Esophagus (tissue), 2 donors: ENCODE measurements around the gene SYT12. TPM values are rescaled to one million over a fixed set of nuclear protein-coding genes. Genes with fewer than 3 reads are reported as not detected.

Experiments
- H3K27ac ChIP-seq, 2 donors: one replicate each; pipeline ENCODE4 v1.5.1; 2013; ENCODE audit warnings: low read depth in 2 of 2, mild to moderate bottlenecking in 2 of 2, inconsistent platforms in 1 of 2, low read length in 1 of 2, moderate library complexity in 1 of 2
- H3K27me3 ChIP-seq, 2 donors: one replicate each; pipeline ENCODE4 v1.6.1; 2013; ENCODE audit warnings: low read length in 2 of 2, control low read depth in 1 of 2, mild to moderate bottlenecking in 1 of 2; ENCODE audit not compliant: insufficient read depth in 2 of 2, control insufficient read depth in 1 of 2
- H3K36me3 ChIP-seq, 2 donors: one replicate each; pipeline ENCODE4 v1.6.1; 2013; ENCODE audit warnings: low read length in 1 of 2; ENCODE audit not compliant: control insufficient read depth in 2 of 2, insufficient read depth in 2 of 2
- H3K4me1 ChIP-seq, 2 donors: one replicate each; pipeline ENCODE4 v1.6.1; 2013; ENCODE audit warnings: low read length in 1 of 2; ENCODE audit not compliant: control insufficient read depth in 2 of 2, insufficient read depth in 2 of 2
- H3K4me3 ChIP-seq, 2 donors: one replicate each; pipeline ENCODE4 v1.5.1; 2013; ENCODE audit warnings: low read length in 2 of 2, mild to moderate bottlenecking in 2 of 2, low read depth in 1 of 2, moderate library complexity in 1 of 2
- H3K9me3 ChIP-seq, 2 donors: one replicate each; pipeline ENCODE4 v1.6.1; 2013; ENCODE audit warnings: mild to moderate bottlenecking in 2 of 2, low read depth in 1 of 2, low read length in 1 of 2, moderate library complexity in 1 of 2; ENCODE audit not compliant: control insufficient read depth in 2 of 2, insufficient read depth in 1 of 2
- WGBS, 2 donors: extraction: QIAGEN DNeasy Blood & Tissue Kit; methylation state at CpG; one replicate each; pipeline ENCODE4 v1.1.7; 2013; 5-methylcytosine and 5-hydroxymethylcytosine counted together
- polyA plus RNA-seq, 2 donors: library from polyadenylated mRNA; stranded (reverse); fragments of 200-250 nt; gene quantifications; one replicate each; pipeline ENCODE4 v1.2.3, GENCODE V29; 2013
- donor health status: healthy with polysubstance abuse.
- donor health status: Bipolar disorder and iron deficiency.

SYT12 gene
- polyA plus RNA-seq, 2 donors = 0.53 TPM

GRCh38 chr11:67025750-67026149 is 2.8 kb downstream of the SYT12 start:
- Histone ChIP-seq H3K9me3 (no peaks in the 10 kb centered on the region), H3K27me3 (no peaks in the 10 kb centered on the region), H3K4me3 (no peak overlapping the region), H3K4me1 (peaks cover 3 to 15% of the 10 kb centered on the region in 2 donors), H3K36me3 (no peaks in the 10 kb centered on the region), H3K27ac (no peak overlapping the region)
- WGBS, 2 donors = 85 to 88% methylated on average over 8 of the region's 8 CpGs

- Histone ChIP-seq H3K36me3 (no peaks in the 10 kb centered on the region), H3K27me3 (no peaks in the 10 kb centered on the region), H3K4me3 (no peak overlapping the region), H3K27ac (no peak overlapping the region), H3K4me1 (peaks cover 3 to 21% of the 10 kb centered on the region in 2 donors), H3K9me3 (no peaks in the 10 kb centered on the region)
- 83 to 89% methylated on average over 5 of the region's 5 CpGs for WGBS, 2 donors
Observed at GRCh38 chr11:67026941-67027340, 4.0 kb downstream of the SYT12 start.

GRCh38 chr11:67027483-67027930 is 4.6 kb downstream of the SYT12 start:
- Histone ChIP-seq H3K9me3 (no peaks in the 10 kb centered on the region), H3K36me3 (no peaks in the 10 kb centered on the region), H3K27me3 (no peaks in the 10 kb centered on the region), H3K4me3 (no peak overlapping the region), H3K27ac (peak overlapping the region in 1 of 2 donors; percentile 13), H3K4me1 (peaks cover 3 to 20% of the 10 kb centered on the region in 2 donors)
- WGBS, 2 donors = 57 to 58% methylated on average over 12 of the region's 12 CpGs

- Histone ChIP-seq H3K9me3 (no peaks in the 10 kb centered on the region), H3K4me1 (peaks cover 3 to 17% of the 10 kb centered on the region in 2 donors), H3K27ac (peak overlapping the region in 1 of 2 donors; percentile 13), H3K27me3 (no peaks in the 10 kb centered on the region), H3K4me3 (no peak overlapping the region), H3K36me3 (no peaks in the 10 kb centered on the region)
- WGBS, 2 donors = 72 to 76% methylated on average over 6 of the region's 6 CpGs
Observed at GRCh38 chr11:67027943-67028542, 5.1 kb downstream of the SYT12 start.

GRCh38 chr11:67029146-67029545 is 6.2 kb downstream of the SYT12 start:
- 79 to 82% methylated on average over 6 of the region's 6 CpGs for whole genome bisulfite sequencing, 2 donors
- no peaks in the 10 kb centered on the region for H3K27me3 ChIP-seq

GRCh38 chr11:67030976-67031375 is 8.0 kb downstream of the SYT12 start:
- H3K9me3 ChIP-seq = no peaks in the 10 kb centered on the region
- no peaks in the 10 kb centered on the region for H3K27me3 ChIP-seq
- H3K4me1 ChIP-seq = peaks cover 2 to 19% of the 10 kb centered on the region in 2 donors
- H3K36me3 ChIP-seq = no peaks in the 10 kb centered on the region
- no peak overlapping the region for H3K27ac ChIP-seq
- H3K4me3 ChIP-seq = no peak overlapping the region
- 61 to 67% methylated on average over 9 of the region's 9 CpGs for WGBS, 2 donors

More at GRCh38 chr11:67029146-67029545, 6.2 kb downstream of the SYT12 start:
- Histone ChIP-seq H3K36me3 (no peaks in the 10 kb centered on the region), H3K4me1 (peaks cover 2 to 19% of the 10 kb centered on the region in 2 donors), H3K27ac (no peak overlapping the region), H3K9me3 (no peaks in the 10 kb centered on the region), H3K4me3 (no peak overlapping the region)

GRCh38 chr11:67031791-67032561 is 9.0 kb downstream of the SYT12 start:
- no peak overlapping the region for H3K4me3 ChIP-seq
- no peak overlapping the region for H3K27ac ChIP-seq
- H3K9me3 ChIP-seq = no peaks in the 10 kb centered on the region
- H3K36me3 ChIP-seq = no peaks in the 10 kb centered on the region
- no peaks in the 10 kb centered on the region for H3K27me3 ChIP-seq
- H3K4me1 ChIP-seq = peaks cover 2 to 19% of the 10 kb centered on the region in 2 donors
- 59 to 65% methylated on average over 23 of the region's 23 CpGs for WGBS, 2 donors

GRCh38 chr11:67032830-67033551 is 10.1 kb downstream of the SYT12 start:
- no peak overlapping the region for H3K27ac ChIP-seq
- H3K27me3 ChIP-seq = no peaks in the 10 kb centered on the region
- no peaks in the 10 kb centered on the region for H3K9me3 ChIP-seq
- WGBS, 2 donors = 46 to 52% methylated on average over 12 of the region's 12 CpGs
- H3K4me3 ChIP-seq = no peak overlapping the region
- H3K4me1 ChIP-seq = peaks cover 2 to 17% of the 10 kb centered on the region in 2 donors
- no peaks in the 10 kb centered on the region for H3K36me3 ChIP-seq

- Histone ChIP-seq H3K27ac (peak overlapping the region in 1 of 2 donors; percentile 9), H3K4me1 (peaks cover 2 to 17% of the 10 kb centered on the region in 2 donors), H3K4me3 (no peak overlapping the region), H3K9me3 (no peaks in the 10 kb centered on the region), H3K36me3 (no peaks in the 10 kb centered on the region), H3K27me3 (no peaks in the 10 kb centered on the region)
- 29 to 54% methylated on average over 8 of the region's 8 CpGs for WGBS, 2 donors
Observed at GRCh38 chr11:67033661-67034166, 10.8 kb downstream of the SYT12 start.
